CD4-positive, alpha-beta memory T cell (primary cell): ENCODE data around the gene VEPH1. TPM values are rescaled to one million over a fixed set of nuclear protein-coding genes. Genes with fewer than 3 reads are reported as not detected.

Experiments used
- CTCF ChIA-PET: fragments of 350-600 bp; sonication (Branson Sonifier 250); formaldehyde crosslinking; loops from one replicate; lab custom pipeline; 2021; ENCODE audit warnings: inconsistent platforms; ENCODE audit not compliant: partially characterized antibody; lab: Charles Lee
- POLR2A ChIA-PET: fragments of 350-600 bp; sonication (Branson Sonifier 250); formaldehyde crosslinking; loops from one replicate; lab custom pipeline; 2021; ENCODE audit not compliant: partially characterized antibody; lab: Charles Lee
- DNase-seq, 5 donors: peaks; one replicate each; pipeline versions ENCODE4 v3.0.0 to v3.0.0-alpha.2; 2020 to 2022; ENCODE audit warnings: mixed read lengths in 1 of 5
- H3K27ac ChIP-seq: one replicate; pipeline ENCODE4 v1.7.0; 2013; ENCODE audit warnings: low read depth, low read length
- H3K27me3 ChIP-seq: 2 replicates; pipeline ENCODE4 v1.7.0; 2013; ENCODE audit warnings: mild to moderate bottlenecking, low read length, moderate library complexity; ENCODE audit not compliant: insufficient read depth
- H3K36me3 ChIP-seq: 2 replicates; pipeline ENCODE4 v1.7.0; 2013; ENCODE audit warnings: mild to moderate bottlenecking, low read length, moderate library complexity; ENCODE audit not compliant: insufficient read depth
- H3K4me1 ChIP-seq: 2 replicates; pipeline ENCODE4 v1.7.0; 2013; ENCODE audit warnings: mild to moderate bottlenecking, low read length, moderate library complexity; ENCODE audit not compliant: insufficient read depth
- H3K4me3 ChIP-seq, 2 donors: one replicate each; pipeline ENCODE4 v1.7.0; 2013; ENCODE audit warnings: low read length in 2 of 2, mild to moderate bottlenecking in 1 of 2
- H3K9me3 ChIP-seq, 2 donors: one replicate each; pipeline ENCODE4 v1.7.0; 2013; ENCODE audit warnings: low read length in 2 of 2, control low read depth in 1 of 2; ENCODE audit not compliant: control insufficient read depth in 1 of 2
- H3K27ac Mint-ChIP-seq, 7 donors: one replicate each; pipeline ENCODE4 v1.8.0; 2020 to 2021; ENCODE audit warnings: mixed read lengths in 7 of 7, mild to moderate bottlenecking in 6 of 7, inconsistent platforms in 3 of 7, moderate library complexity in 3 of 7
- H3K27me3 Mint-ChIP-seq, 2 donors: one replicate each; pipeline ENCODE4 v1.8.0; 2020 to 2021; ENCODE audit warnings: mixed read lengths in 2 of 2
- H3K36me3 Mint-ChIP-seq, 2 donors: one replicate each; pipeline ENCODE4 v1.8.0; 2020 to 2021; ENCODE audit warnings: mixed read lengths in 2 of 2, inconsistent platforms in 1 of 2, mild to moderate bottlenecking in 1 of 2
- H3K4me1 Mint-ChIP-seq, 4 donors: one replicate each; pipeline ENCODE4 v1.8.0; 2020 to 2021; ENCODE audit warnings: mixed read lengths in 4 of 4, mild to moderate bottlenecking in 1 of 4
- H3K4me3 Mint-ChIP-seq, 8 donors: one replicate each; pipeline ENCODE4 v1.8.0; 2020 to 2021; ENCODE audit warnings: mixed read lengths in 8 of 8, mild to moderate bottlenecking in 7 of 8, moderate library complexity in 6 of 8, inconsistent platforms in 3 of 8
- H3K9me3 Mint-ChIP-seq, 8 donors: one replicate each; pipeline ENCODE4 v1.8.0; 2020 to 2021; ENCODE audit warnings: mixed read lengths in 8 of 8, mild to moderate bottlenecking in 5 of 8, inconsistent platforms in 3 of 8, moderate library complexity in 1 of 8
- intact Hi-C: fragments of 100-400 bp; cut with micrococcal nuclease; formaldehyde crosslinking; loops from one replicate; pipeline ENCODE4 v1.15.1; 2023
- polyA plus RNA-seq, 2 donors: library from polyadenylated mRNA; unstranded; fragments of 300-500 nt; fragmentation: Illumina TruSeq; gene quantifications; one replicate each; pipeline ENCODE4 v1.2.3, GENCODE V29; 2021
- total RNA-seq, 2 experiments: library from RNA; stranded (reverse); gene quantifications; one replicate each; pipeline ENCODE4 v1.2.3, GENCODE V29; 2021

VEPH1 gene
- total and polyA plus RNA-seq, 4 experiments from 2014 or later: not detected

DNA sequence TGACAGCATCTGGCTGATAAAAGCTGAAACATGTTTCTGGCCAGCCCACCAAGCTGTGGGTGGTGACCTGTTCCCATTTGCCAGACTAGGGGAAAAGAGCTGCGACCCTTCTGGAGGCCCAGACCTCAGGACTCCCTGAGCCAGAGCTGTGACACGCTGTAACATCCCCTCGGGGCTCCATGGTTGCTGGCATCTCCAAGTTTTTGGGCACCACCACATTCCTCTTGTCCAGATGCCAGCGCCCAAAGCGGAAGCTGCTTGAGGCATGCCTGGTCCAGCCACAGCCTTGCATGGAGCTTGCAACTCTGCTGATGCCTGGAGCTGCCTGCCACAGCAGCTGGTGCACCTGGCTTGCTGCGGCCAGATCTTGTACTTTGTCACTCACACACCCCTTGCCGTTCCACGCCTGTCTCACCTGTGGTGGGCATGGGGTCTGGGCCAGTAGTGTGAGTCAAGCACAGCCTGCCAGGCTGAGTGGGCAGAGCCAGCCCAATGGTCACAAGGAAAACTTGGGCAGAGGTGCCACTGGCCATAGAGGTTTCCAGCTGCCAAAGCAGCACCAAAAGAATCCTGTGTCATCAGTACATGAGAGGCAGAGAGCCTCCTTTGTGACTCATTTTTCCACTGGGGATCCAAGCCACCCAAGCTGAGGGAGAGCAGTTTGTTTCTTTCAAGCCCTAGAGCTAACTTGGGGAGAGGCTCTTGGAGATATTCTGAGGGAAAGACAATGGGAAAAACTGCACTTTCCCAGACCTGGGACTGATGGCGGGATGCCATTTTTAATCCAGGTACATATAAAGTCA is 112.3 kb downstream of the VEPH1 start:
- H3K4me1 Mint-ChIP-seq: no peaks in the 10 kb centered on the region
- no peaks in the 10 kb centered on the region for H3K36me3 Mint-ChIP-seq
- Histone ChIP-seq H3K9me3 (no peaks in the 10 kb centered on the region), H3K27ac (no peak overlapping the region), H3K27me3 (no peaks in the 10 kb centered on the region), H3K4me1 (no peaks in the 10 kb centered on the region), H3K36me3 (no peaks in the 10 kb centered on the region), H3K4me3 (no peak overlapping the region)
- intact Hi-C loops: no loop called here
- H3K27ac Mint-ChIP-seq: no peak overlapping the region
- CTCF ChIA-PET: interaction anchor here (0.5 kb wide), 1 partner anchor 1408 kb away, joined by 5 read pairs; no protein-coding TSS in a partner anchor
- no peak overlapping the region for H3K4me3 Mint-ChIP-seq
- POLR2A ChIA-PET: no interaction called here
- H3K9me3 Mint-ChIP-seq: peaks cover 0 to 4% (median 0%) of the 10 kb centered on the region in 8 donors
- H3K27me3 Mint-ChIP-seq: no peaks in the 10 kb centered on the region
- no peak for DNase-seq

- H3K4me3 ChIP-seq: no peak overlapping the region
- Mint-ChIP-seq H3K4me3 (no peak overlapping the region), H3K27me3 (no peaks in the 10 kb centered on the region), H3K9me3 (peaks cover 0 to 4% (median 0%) of the 10 kb centered on the region in 8 donors), H3K27ac (no peak overlapping the region), H3K4me1 (no peaks in the 10 kb centered on the region), H3K36me3 (no peaks in the 10 kb centered on the region)
- intact Hi-C loops: no loop called here
- H3K36me3 ChIP-seq: no peaks in the 10 kb centered on the region
- H3K4me1 ChIP-seq: no peaks in the 10 kb centered on the region
- ChIA-PET CTCF (no interaction called here), POLR2A (no interaction called here)
- H3K9me3 ChIP-seq: no peaks in the 10 kb centered on the region
- H3K27ac ChIP-seq: no peak overlapping the region
- H3K27me3 ChIP-seq: no peaks in the 10 kb centered on the region
- DNase-seq: no peak
Observed at GRCh38 chr3:157388976-157389375, 114.2 kb downstream of the VEPH1 start.

DNA sequence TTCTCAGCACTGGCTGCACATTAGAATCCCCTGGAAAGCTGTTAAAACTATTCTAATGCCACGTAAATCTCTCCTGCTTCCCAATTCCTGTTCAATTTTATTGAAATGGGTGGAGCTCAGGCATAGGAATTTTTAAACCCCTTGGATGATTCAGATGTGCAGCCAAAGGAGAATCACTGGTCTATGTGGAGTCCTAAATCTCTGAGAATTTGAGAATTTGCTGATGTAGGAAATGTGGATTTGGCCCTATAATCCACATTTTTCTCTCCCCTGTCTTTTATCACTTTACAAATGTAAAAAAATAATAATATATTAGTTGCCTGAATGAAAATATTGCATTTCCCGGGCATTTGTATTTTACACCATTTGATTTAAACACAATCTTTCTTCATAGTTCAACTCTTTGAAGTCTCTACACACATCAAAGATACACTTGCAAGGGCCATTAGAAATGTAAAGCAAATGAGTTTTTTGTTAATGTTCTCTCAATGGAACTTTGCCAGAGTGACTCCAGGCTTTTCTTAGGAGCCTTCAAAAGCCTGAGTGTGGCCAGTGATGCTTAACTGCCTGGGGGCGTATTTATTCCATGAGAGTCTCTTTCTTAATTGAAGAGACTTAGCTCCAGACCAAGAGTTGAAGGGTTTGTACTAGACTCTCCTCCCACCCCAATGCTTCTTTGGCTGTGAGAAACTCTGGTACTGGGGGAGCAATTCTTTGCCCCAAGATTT is 115.3 kb downstream of the VEPH1 start:
- no peak for DNase-seq
- Histone ChIP-seq H3K27me3 (no peaks in the 10 kb centered on the region), H3K4me1 (no peaks in the 10 kb centered on the region), H3K4me3 (no peak overlapping the region), H3K36me3 (no peaks in the 10 kb centered on the region), H3K9me3 (no peaks in the 10 kb centered on the region), H3K27ac (no peak overlapping the region)
- Mint-ChIP-seq H3K4me1 (no peaks in the 10 kb centered on the region), H3K27me3 (no peaks in the 10 kb centered on the region), H3K9me3 (peaks cover 0 to 5% (median 0%) of the 10 kb centered on the region in 8 donors), H3K4me3 (no peak overlapping the region), H3K27ac (no peak overlapping the region), H3K36me3 (no peaks in the 10 kb centered on the region)
- ChIA-PET CTCF (no interaction called here), POLR2A (no interaction called here)
- intact Hi-C loops: no loop called here

- H3K4me1 ChIP-seq: no peaks in the 10 kb centered on the region
- no peaks in the 10 kb centered on the region for H3K36me3 ChIP-seq
- Mint-ChIP-seq H3K4me1 (no peaks in the 10 kb centered on the region), H3K27ac (no peak overlapping the region), H3K4me3 (peak overlapping the region in 1 of 8 donors; percentile 4), H3K9me3 (peaks cover 0 to 2% (median 0%) of the 10 kb centered on the region in 8 donors), H3K27me3 (no peaks in the 10 kb centered on the region), H3K36me3 (no peaks in the 10 kb centered on the region)
- H3K27me3 ChIP-seq: no peaks in the 10 kb centered on the region
- CTCF ChIA-PET: no interaction called here
- POLR2A ChIA-PET: no interaction called here
- intact Hi-C loops: no loop called here
- H3K9me3 ChIP-seq: no peaks in the 10 kb centered on the region
- H3K4me3 ChIP-seq: no peak overlapping the region
- no peak overlapping the region for H3K27ac ChIP-seq
- DNase-seq: no peak
Observed at GRCh38 chr3:157384491-157384890, 118.7 kb downstream of the VEPH1 start.

DNA sequence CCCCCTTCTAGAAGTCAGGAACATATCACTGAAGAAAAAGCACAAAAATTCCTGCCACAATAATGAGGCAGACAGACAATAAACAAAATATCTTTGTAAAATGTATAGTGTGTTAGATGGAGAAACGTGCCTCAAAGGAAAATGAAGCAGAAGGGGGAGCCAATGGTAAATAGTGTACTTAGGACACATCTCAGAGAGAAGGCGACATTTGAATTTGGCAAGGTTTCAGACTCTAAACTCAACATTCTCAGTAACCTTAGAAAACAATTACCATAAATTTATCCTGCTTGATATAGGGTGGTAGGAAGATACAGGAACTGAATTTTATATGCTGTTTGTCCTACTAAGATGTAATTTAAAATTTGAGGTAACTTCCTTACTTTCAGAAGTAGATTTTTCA is 119.2 kb downstream of the VEPH1 start:
- H3K9me3 Mint-ChIP-seq: peaks cover 0 to 2% (median 0%) of the 10 kb centered on the region in 8 donors
- H3K27me3 ChIP-seq: no peaks in the 10 kb centered on the region
- no peak for DNase-seq
- H3K9me3 ChIP-seq: no peaks in the 10 kb centered on the region
- no peaks in the 10 kb centered on the region for H3K36me3 ChIP-seq
- H3K36me3 Mint-ChIP-seq: no peaks in the 10 kb centered on the region
- H3K4me3 Mint-ChIP-seq: no peak overlapping the region
- POLR2A ChIA-PET: no interaction called here
- H3K27ac Mint-ChIP-seq: no peak overlapping the region
- H3K4me1 Mint-ChIP-seq: no peaks in the 10 kb centered on the region
- CTCF ChIA-PET: no interaction called here
- intact Hi-C loops: no loop called here
- H3K4me1 ChIP-seq: no peaks in the 10 kb centered on the region
- no peak overlapping the region for H3K4me3 ChIP-seq
- H3K27ac ChIP-seq: no peak overlapping the region
- peaks cover 0 to 1% of the 10 kb centered on the region in 2 donors for H3K27me3 Mint-ChIP-seq

- no peak for DNase-seq
- H3K4me3 ChIP-seq: no peak overlapping the region
Observed at GRCh38 chr3:157381606-157382005, 121.6 kb downstream of the VEPH1 start.

GRCh38 chr3:157379525-157380140 is 123.6 kb downstream of the VEPH1 start:
- no peaks in the 10 kb centered on the region for H3K4me1 ChIP-seq
- ChIA-PET CTCF (no interaction called here), POLR2A (no interaction called here)
- Mint-ChIP-seq H3K36me3 (no peaks in the 10 kb centered on the region), H3K9me3 (peaks cover 0 to 2% (median 0%) of the 10 kb centered on the region in 8 donors), H3K4me3 (no peak overlapping the region), H3K27me3 (peaks cover 0 to 1% of the 10 kb centered on the region in 2 donors), H3K27ac (no peak overlapping the region), H3K4me1 (peaks cover 0 to 9% (median 2%) of the 10 kb centered on the region in 4 donors)
- H3K9me3 ChIP-seq: no peaks in the 10 kb centered on the region
- no peak for DNase-seq
- H3K27me3 ChIP-seq: no peaks in the 10 kb centered on the region
- intact Hi-C loops: no loop called here
- no peaks in the 10 kb centered on the region for H3K36me3 ChIP-seq
- no peak overlapping the region for H3K4me3 ChIP-seq
- no peak overlapping the region for H3K27ac ChIP-seq

More at GRCh38 chr3:157381606-157382005, 121.6 kb downstream of the VEPH1 start:
- Mint-ChIP-seq H3K27ac (no peak overlapping the region), H3K4me3 (no peak overlapping the region), H3K4me1 (no peaks in the 10 kb centered on the region), H3K9me3 (peaks cover 0 to 2% (median 0%) of the 10 kb centered on the region in 8 donors), H3K27me3 (peaks cover 0 to 1% of the 10 kb centered on the region in 2 donors), H3K36me3 (no peaks in the 10 kb centered on the region)
- H3K4me1 ChIP-seq: no peaks in the 10 kb centered on the region
- intact Hi-C loops: no loop called here
- H3K27me3 ChIP-seq: no peaks in the 10 kb centered on the region
- no peaks in the 10 kb centered on the region for H3K9me3 ChIP-seq
- ChIA-PET POLR2A (no interaction called here), CTCF (no interaction called here)
- H3K36me3 ChIP-seq: no peaks in the 10 kb centered on the region
- no peak overlapping the region for H3K27ac ChIP-seq
